Measurements from ENCODE around the gene DHX38.

The DHX38 gene

GRCh38 chr16:72084445-72084844 is 9.2 kb upstream of the DHX38 start:
- no peak for DNase-seq

GRCh38 chr16:72085002-72085401 is 8.6 kb upstream of the DHX38 start:
- no peak for DNase-seq

GRCh38 chr16:72091217-72091616 is 2.4 kb upstream of the DHX38 start:
- DNase-seq: no peak

DNA sequence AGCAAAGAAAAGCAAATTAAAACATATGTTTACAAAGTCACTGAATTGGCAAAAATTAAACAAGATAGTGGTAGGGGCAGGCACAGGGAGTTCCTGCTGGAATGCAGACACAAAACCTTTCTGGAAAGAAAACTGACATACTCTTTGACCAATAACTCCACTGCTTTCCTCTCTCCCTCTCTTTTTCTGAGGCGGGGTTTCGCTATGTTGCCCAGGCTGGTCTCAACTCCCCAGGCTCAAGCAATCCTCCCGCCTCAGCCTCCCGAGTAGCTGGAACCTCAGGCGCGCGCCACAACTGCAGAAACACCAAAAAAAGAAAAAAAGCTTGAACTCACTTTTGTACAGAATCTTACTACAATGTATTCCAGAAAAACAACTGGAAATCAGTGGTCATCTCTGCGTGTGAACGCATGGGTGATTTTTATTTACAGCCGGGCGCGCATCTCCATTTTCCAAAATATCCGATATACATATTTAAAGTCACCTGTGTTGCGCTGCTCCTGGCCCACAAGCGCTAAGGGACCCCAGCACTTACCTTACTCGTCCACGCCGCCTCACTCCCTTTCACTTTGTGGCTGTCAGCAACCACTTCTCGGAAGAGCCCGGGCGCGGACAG is 707 bp upstream of the DHX38 start:
- no peak for DNase-seq

DNA sequence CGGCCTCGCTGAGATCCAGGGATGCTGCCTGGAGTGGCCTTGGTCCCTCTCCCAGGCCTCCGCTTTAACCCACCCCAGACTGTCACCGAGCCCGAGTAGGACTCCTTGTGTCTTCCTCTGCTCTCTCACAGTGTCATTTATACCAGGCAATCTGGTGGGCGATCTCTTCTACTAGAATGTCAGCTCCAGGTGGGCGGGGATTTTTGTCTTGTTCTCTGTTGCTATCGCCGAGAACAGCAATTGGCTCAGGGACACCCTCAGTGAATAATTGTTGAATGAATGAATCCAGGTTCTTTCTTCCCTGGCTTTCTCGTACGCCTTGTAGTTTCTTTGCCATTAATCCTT is 591 bp downstream of the DHX38 start:
- DNase-seq: no peak

GRCh38 chr16:72098936-72099335 is 5.3 kb downstream of the DHX38 start:
- DNase-seq: no peak

GRCh38 chr16:72099377-72099818 is 5.8 kb downstream of the DHX38 start:
- no peak for DNase-seq

GRCh38 chr16:72101195-72101594 is 7.5 kb downstream of the DHX38 start:
- DNase-seq: no peak

DNA sequence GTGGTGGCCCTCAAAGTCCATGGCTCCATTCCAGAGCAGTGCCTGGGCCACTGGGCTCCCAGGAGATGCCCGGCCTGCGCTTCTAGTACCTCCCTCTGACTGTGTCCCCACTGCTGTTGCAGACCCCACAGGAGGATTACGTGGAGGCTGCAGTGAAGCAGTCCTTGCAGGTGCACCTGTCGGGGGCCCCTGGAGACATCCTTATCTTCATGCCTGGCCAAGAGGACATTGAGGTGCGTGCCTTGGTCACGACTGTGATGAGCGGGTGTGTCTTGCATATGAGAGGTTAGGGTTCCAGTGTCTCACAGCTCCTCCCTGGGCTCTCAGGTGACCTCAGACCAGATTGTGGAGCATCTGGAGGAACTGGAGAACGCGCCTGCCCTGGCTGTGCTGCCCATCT is 11.3 kb downstream of the DHX38 start:
- DNase-seq: no peak

DNA sequence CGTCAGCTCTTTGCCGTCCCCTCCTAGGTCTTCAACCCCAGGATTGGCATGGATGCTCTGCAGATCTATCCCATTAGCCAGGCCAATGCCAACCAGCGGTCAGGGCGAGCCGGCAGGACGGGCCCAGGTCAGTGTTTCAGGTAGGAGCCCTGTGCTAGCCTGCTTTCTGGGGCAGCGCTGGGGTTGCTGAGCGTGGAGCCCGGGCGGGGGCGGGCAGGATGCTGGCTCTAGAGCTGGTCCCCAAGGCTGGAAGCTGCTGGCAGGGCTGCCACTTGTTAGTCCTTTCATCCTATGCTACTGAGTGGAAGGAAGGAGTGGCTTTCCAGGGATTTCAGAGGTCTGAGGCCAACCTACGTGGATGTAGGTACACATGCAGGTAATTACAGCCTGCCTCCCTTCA is 12.3 kb downstream of the DHX38 start:
- DNase-seq: no peak

DNA sequence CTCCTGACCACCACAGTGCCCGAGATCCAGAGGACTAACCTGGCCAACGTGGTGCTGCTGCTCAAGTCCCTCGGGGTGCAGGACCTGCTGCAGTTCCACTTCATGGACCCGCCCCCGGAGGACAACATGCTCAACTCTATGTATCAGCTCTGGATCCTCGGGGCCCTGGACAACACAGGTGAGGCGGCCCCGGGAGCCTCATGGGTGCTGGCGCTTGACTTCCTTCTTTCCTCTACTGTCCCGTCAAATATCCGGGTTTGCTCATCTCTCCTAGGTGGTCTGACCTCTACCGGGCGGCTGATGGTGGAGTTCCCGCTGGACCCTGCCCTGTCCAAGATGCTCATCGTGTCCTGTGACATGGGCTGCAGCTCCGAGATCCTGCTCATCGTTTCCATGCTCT is 13.7 kb downstream of the DHX38 start:
- no peak for DNase-seq

GRCh38 chr16:72108353-72109102 is 14.9 kb downstream of the DHX38 start:
- DNase-seq: no peak

- DNase-seq: no peak
Measured at GRCh38 chr16:72109300-72109699, 15.7 kb downstream of the DHX38 start.

GRCh38 chr16:72109966-72110530 is 16.4 kb downstream of the DHX38 start:
- DNase-seq: no peak

GRCh38 chr16:72110662-72111615 is 17.3 kb downstream of the DHX38 start:
- no peak for DNase-seq

- DNase-seq: no peak
Measured at GRCh38 chr16:72111657-72112451, 18.2 kb downstream of the DHX38 start.

GRCh38 chr16:72112452-72112792 is 18.8 kb downstream of the DHX38 start:
- DNase-seq: no peak

- DNase-seq: no peak
Measured at GRCh38 chr16:72112906-72113615, 19.4 kb downstream of the DHX38 start.

DNA sequence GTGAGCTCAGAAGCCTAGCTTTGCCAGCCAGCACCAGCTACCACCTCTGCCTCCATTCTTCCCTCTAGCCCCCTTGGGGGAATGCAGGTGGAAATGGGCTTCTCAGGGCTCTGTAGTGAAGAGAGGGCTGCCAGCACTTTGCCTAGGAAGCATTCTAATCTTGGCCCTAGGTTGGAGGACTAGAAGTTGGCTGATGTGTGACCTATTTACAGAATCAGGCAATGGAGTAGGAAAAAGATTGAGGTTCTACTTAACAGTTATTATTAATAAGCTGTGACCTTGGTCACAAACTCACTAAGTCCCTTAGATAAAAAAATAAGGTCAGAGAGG is 19.9 kb downstream of the DHX38 start:
- DNase-seq: no peak

- no peak for DNase-seq
Measured at GRCh38 chr16:72120026-72120425, 26.4 kb downstream of the DHX38 start.

- no peak for DNase-seq
Measured at GRCh38 chr16:72122308-72122707, 28.7 kb downstream of the DHX38 start.

- no peak for DNase-seq
Measured at GRCh38 chr16:72122916-72123315, 29.3 kb downstream of the DHX38 start.
